H7 (cell line): ENCODE measurements around the gene CENPVL2. TPM values are rescaled to one million over a fixed set of nuclear protein-coding genes. Genes with fewer than 3 reads are reported as not detected.

Experiments
- total RNA-seq: library from RNA; depleted of rRNA; stranded (reverse); fragments of >200 nt; shearing (Covaris generic); gene quantifications from 2 replicates; pipeline ENCODE4 v1.2.3, GENCODE V29; 2014; rRNA removed

CENPVL2 gene
- total RNA-seq, 1 experiment from 2014 or later: 1.4 TPM

Other genes with a start within 250 kb of the CENPVL2 start
- 33.0 and 35.0 TPM in 2 replicates for gene NUDT11, start 186.2 kb downstream of the CENPVL2 start, total RNA-seq
- 1.5 and 3.9 TPM in 2 replicates for gene CENPVL3, start 63.9 kb downstream of the CENPVL2 start, total RNA-seq
- gene CENPVL1, start 27.7 kb upstream of the CENPVL2 start, total RNA-seq: 1.3 and 1.4 TPM in 2 replicates
- gene GSPT2, start 60.6 kb upstream of the CENPVL2 start, total RNA-seq: 13.5 and 14.2 TPM in 2 replicates
- gene MAGED1, start 210.8 kb upstream of the CENPVL2 start, total RNA-seq: 109 and 122 TPM in 2 replicates